Activated gamma-delta T cell treated with Interleukin-2 at 50 U/mL for 16 hours (primary cell): ENCODE measurements around the gene IRF8.
"Not testable (repeated sequence)": the region's sequence is repeated elsewhere in the genome, so short reads cannot be mapped to it uniquely, and the experiment has no call there.

Experiments
- DNase-seq: peaks from one replicate; pipeline ENCODE4 v3.0.0-alpha.2; 2020

The IRF8 gene

GRCh38 chr16:85897382-85897781, 1.6 kb upstream of the IRF8 start:
- DNase-seq = no peak

- DNase-seq = no peak
Measured at GRCh38 chr16:85899444-85899843, 482 bp downstream of the IRF8 start.

GRCh38 chr16:85900027-85900792, 1.2 kb downstream of the IRF8 start:
- DNase-seq = no peak

- no peak for DNase-seq
Measured at GRCh38 chr16:85901110-85901509, 2.1 kb downstream of the IRF8 start.

- no peak for DNase-seq
Measured at GRCh38 chr16:85901773-85902365, 2.9 kb downstream of the IRF8 start.

GRCh38 chr16:85902366-85903155, 3.6 kb downstream of the IRF8 start:
- DNase-seq = peak; percentile 54

- DNase-seq = no peak
Measured at GRCh38 chr16:85903559-85903958, 4.6 kb downstream of the IRF8 start.

GRCh38 chr16:85905110-85906095, 6.4 kb downstream of the IRF8 start:
- no peak for DNase-seq

GRCh38 chr16:85906349-85906748, 7.4 kb downstream of the IRF8 start:
- DNase-seq = no peak

GRCh38 chr16:85907231-85907630, 8.3 kb downstream of the IRF8 start:
- not testable (repeated sequence) for DNase-seq

- DNase-seq = no peak
Measured at GRCh38 chr16:85908444-85908843, 9.5 kb downstream of the IRF8 start.

- no peak for DNase-seq
Measured at GRCh38 chr16:85908889-85909589, 10.1 kb downstream of the IRF8 start.

GRCh38 chr16:85909932-85910853, 11.2 kb downstream of the IRF8 start:
- DNase-seq = no peak

- DNase-seq = no peak
Measured at GRCh38 chr16:85910854-85911247, 11.9 kb downstream of the IRF8 start.

GRCh38 chr16:85911251-85911930, 12.4 kb downstream of the IRF8 start:
- DNase-seq = no peak

GRCh38 chr16:85912211-85912974, 13.4 kb downstream of the IRF8 start:
- no peak for DNase-seq

- no peak for DNase-seq
Measured at GRCh38 chr16:85913141-85913601, 14.2 kb downstream of the IRF8 start.

- no peak for DNase-seq
Measured at GRCh38 chr16:85913688-85914422, 14.9 kb downstream of the IRF8 start.

- no peak for DNase-seq
Measured at GRCh38 chr16:85914423-85914794, 15.4 kb downstream of the IRF8 start.
